GM18951 (cell line): Measurements from ENCODE around the gene RGS6.

Experiments
- POLR2A ChIP-seq: IDR thresholded peaks from 4 replicates; pipeline ENCODE4 v1.6.1; 2011; ENCODE audit warnings: mild to moderate bottlenecking; ENCODE audit not compliant: insufficient read length, insufficient read depth; ENCODE audit errors: extremely low read depth
- in situ Hi-C: fragments of 300-500 bp; cut with MboI; formaldehyde crosslinking; loops from one replicate; pipeline ENCODE4 v1.12.0; 2022; ENCODE audit warnings: low sequenced_read_pairs, mixed read lengths, inconsistent platforms; ENCODE audit not compliant: unreplicated experiment

RGS6 gene

DNA sequence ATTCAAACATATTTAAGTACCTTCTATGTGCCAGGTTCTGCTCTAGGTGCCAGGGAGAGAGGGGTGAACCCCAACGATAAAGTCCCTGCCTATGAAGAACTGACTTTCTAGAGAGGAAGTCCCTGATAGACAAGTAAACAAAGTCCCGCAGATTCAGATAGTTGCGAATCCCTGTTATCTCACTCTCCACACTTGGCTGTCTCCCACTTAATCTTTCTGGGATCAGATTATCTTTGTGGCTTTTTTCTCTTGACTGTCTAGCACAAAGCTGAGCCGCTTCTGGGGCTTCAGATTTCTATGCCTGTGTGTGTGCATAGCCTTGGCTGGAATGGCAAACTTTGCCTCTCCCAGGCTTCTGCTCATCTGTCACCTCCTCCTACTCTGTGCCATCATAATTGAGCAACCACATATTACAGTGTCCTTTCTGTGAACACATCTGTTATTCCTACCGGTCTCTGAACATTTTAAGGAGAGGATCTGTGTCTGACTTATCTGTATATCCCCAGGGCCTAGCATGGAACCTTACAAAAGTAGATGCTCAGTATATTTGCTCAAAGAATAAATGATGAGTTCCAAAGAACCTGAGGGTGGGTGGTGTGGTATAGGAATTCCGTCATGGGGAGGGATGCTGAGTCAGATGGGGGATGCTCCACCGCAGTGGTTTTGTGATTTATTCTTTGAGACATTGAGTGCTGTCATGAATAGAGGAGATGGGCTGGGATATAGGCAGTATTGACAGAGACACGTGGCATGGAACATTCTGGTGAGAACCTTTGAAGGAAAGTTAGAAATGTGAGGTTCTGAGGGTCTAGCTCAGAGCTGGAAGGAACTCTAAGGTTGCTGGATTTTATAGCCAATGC lies 28.5 kb downstream of the RGS6 start:
- TF ChIP-seq POLR2A: no peak
- in situ Hi-C loops: no loop called here

GRCh38 chr14:71961972-71962371 lies 29.7 kb downstream of the RGS6 start:
- in situ Hi-C loops: no loop called here
- TF ChIP-seq POLR2A: no peak

DNA sequence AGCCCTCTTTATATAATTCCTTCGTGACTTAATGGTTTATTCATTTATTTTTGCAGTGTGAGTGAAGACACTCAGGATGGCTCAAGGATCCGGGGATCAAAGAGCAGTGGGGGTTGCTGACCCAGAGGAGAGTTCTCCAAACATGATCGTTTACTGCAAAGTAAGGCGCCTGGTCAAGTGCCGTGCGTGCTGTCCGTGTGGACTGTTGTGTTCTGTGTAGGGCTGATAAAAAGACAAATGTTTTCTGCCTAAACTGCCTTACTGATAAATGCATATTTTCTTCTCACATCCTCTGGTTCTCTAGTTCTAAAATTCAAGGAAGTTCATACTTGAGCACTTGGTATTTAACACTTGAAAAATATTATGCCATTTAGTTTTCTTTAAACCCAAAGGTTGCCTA lies 32.5 kb downstream of the RGS6 start:
- in situ Hi-C loops: no loop called here
- TF ChIP-seq POLR2A: no peak

GRCh38 chr14:71966528-71966927 lies 34.3 kb downstream of the RGS6 start:
- in situ Hi-C loops: no loop called here
- TF ChIP-seq POLR2A: no peak

- in situ Hi-C loops: no loop called here
- no peak for TF ChIP-seq POLR2A
These were observed 35.5 kb downstream of the RGS6 start for GRCh38 chr14:71967704-71968103.

DNA sequence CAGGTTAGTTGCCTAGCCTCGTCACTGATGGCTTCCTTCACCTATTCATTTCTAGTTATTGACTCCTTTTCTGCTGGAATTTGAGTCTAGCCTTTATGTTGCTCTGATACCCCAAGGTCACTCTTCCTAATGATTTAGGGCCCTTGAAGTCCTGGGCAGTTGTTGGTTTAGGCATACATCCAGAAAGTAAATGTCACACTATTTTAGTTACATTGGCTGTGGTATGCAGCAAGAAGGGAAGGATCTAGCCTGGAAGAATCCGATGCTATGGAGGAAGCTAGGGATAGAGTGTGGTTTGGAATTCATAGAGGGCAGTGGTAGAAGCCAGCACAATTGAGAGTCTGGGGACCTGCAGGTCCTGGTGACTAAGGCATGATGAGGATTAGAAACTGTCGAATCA lies 38.0 kb downstream of the RGS6 start:
- in situ Hi-C loops: no loop called here
- no peak for TF ChIP-seq POLR2A

- no peak for TF ChIP-seq POLR2A
- in situ Hi-C loops: no loop called here
These were observed 53.4 kb downstream of the RGS6 start for GRCh38 chr14:71985538-71986189.

DNA sequence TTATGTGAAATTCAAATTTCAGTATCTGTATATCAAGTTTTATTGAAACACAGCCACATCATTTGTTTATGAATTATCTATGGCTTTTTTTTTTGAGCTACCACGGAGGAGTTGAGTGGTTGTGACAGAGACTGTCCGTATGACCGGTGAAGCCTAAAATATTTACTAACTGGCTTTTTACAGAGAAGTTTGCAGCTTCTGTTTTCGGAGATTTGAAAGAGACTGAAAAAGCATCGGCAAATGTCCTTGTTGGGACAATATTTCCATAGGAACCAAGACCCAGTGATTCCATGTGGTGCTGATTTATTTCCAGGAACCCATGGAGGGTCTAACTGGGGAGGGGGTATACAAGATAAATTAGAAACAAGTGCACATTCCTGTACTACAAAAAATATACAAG lies 56.2 kb downstream of the RGS6 start:
- no peak for TF ChIP-seq POLR2A
- in situ Hi-C loops: no loop called here

DNA sequence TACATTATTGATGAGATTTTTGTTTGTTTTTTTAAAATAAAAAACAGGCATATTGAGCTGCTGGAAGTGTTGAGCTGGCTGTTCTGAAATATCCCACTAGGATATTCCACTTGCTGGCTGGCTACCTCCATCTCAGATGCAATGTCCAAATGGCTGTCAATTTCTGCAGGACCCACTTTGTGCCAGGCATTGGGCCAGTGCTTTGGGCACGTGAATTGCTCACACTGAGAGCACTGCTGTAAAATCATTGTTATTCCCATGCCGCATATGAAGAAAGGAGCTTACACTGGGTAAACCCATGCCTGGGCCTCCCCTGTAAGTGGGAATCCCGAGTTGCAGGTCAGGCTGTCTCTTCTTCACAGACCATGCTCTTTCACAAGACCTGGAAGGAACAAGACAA lies 56.7 kb downstream of the RGS6 start:
- in situ Hi-C loops: no loop called here
- no peak for TF ChIP-seq POLR2A

DNA sequence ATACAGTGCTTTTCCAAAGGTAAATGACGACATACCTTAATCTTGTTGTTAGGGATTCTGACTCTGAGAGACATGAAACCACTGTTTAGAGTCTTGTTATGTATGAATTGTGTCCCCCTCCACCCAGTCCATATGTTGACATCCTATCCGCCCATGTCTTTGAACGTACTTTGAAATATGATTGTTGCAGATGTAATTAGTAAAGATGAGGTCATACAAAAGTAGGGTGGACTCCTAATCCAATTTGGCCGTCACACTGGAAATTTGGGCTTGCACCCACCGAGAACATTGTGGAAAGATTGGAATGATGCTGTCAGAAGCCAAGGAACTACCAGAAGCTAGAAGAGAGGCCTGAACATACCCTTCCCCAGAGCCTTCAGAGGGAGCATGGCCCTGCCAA lies 62.2 kb downstream of the RGS6 start:
- in situ Hi-C loops: no loop called here

GRCh38 chr14:71995741-71996140 lies 63.5 kb downstream of the RGS6 start:
- in situ Hi-C loops: no loop called here
- TF ChIP-seq POLR2A: no peak

More for the DNA sequence above, 62.2 kb downstream of the RGS6 start:
- no peak for TF ChIP-seq POLR2A

DNA sequence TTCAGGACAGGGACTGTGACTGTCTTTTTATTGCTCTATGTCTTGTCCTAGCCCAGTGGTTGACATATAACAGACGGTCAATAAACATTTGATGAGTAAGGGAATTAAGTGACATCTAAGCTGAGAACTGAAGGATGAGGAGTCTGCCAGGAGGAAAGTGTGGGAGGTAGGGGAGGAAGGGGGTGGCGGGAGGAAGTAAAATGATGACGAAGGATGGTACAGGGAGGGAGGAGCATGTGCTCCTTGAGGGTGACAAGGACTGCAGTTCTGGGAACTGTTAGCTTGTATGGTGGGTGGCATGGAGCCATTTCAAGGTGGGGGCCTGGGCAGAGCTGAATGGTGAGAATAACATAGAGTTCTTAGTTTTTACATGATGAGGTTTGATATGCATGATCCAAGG lies 64.4 kb downstream of the RGS6 start:
- no peak for TF ChIP-seq POLR2A

GRCh38 chr14:72000907-72001306 lies 68.7 kb downstream of the RGS6 start:
- no peak for TF ChIP-seq POLR2A
- in situ Hi-C loops: no loop called here

More for the DNA sequence above, 64.4 kb downstream of the RGS6 start:
- in situ Hi-C loops: no loop called here

- TF ChIP-seq POLR2A: no peak
- in situ Hi-C loops: no loop called here
These were observed 70.5 kb downstream of the RGS6 start for GRCh38 chr14:72002731-72003130.

- in situ Hi-C loops: no loop called here
- TF ChIP-seq POLR2A: no peak
These were observed 76.4 kb downstream of the RGS6 start for GRCh38 chr14:72008666-72009065.

GRCh38 chr14:72010474-72010873 lies 78.2 kb downstream of the RGS6 start:
- no peak for TF ChIP-seq POLR2A
- in situ Hi-C loops: no loop called here
